ENCODE measurements around the gene SPRYD3.

The SPRYD3 gene

DNA sequence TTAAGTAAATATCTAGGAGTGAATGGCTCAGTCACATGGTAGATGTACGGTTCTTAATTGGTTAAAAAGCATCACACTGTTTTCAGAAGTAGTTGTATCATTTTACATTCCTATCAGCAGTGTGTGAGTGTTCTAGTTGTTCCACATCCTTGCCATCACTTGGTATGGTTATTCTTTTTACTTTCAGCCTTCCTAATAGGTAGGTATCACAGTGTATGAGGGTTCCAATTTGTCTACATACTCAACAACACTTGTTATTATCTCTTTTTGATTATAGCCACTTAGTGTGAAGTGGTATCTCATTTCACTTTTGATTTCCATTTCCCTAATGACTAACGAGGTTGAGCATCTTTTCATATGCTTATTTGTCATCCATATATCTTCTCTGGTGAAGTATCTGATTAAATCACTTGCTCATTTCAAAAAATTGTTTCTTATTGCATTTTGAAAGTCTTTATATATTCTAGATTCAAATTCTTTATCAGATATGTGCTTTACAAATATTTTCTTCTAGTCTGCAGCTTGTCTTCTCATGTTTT lies 3.5 kb upstream of the SPRYD3 start:
- no peak for DNase-seq (ENCODE audit: low read depth in 2 of 2, low spot score in 1 of 2)

DNA sequence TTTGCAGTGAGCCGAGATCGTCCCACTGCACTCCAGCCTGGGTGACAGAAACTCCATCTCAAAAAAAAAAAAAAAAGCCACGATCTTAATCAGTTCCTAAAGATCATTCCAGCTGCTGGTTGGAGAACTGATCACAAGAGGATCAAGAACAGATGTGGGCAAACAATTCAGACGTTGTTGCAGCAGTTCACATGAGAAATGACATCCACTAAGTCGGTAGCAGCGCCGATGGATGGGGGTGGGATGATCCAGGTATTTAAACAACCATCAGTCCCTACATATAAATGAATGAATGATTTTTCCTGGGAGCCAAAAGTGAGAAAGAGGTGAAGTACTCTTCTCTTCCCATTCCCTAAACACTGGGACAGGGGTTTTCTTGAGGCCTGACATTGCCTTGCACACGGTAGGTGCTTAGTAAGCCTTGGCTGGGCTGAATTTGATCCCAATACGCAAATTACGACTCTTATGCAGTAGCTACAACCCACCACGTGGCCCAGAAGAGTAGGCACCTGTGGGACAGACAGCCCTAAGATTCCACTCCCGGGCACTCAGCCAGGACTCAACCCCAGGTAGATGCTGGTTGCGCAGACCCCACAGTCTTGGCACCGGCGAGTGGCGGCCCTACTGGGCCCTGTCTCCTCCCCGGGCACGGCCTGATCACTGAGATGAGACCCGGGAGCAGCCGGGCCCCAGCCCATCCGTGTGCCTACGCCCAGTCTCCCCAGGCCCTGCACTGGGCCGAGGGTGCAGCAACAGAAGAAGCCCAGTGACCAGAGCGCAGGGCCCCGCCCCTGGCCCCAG lies 565 bp downstream of the SPRYD3 start:
- DNase-seq (ENCODE audit: low read depth in 2 of 2, low spot score in 1 of 2), result no peak

DNA sequence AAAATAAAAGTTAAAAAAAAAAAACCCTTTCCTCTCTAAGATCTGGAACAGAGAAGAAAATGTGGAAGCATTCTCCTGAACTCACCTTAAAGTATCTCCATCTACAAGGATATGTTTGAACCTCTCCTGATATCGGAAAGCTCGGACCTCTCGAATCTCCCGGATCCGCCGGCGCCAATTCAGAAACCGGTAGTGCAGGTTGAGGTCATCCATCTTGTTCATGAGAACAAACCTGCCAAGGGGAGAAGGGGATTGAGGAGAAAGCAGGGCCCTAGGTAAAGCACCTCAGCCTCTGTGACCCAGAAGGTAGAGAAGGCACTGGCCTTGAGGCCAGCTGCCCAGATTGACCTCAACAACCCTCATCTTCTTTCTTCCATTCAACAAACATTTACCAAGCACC lies 2.2 kb downstream of the SPRYD3 start:
- no peak for DNase-seq (ENCODE audit: low read depth in 2 of 2, low spot score in 1 of 2)

DNA sequence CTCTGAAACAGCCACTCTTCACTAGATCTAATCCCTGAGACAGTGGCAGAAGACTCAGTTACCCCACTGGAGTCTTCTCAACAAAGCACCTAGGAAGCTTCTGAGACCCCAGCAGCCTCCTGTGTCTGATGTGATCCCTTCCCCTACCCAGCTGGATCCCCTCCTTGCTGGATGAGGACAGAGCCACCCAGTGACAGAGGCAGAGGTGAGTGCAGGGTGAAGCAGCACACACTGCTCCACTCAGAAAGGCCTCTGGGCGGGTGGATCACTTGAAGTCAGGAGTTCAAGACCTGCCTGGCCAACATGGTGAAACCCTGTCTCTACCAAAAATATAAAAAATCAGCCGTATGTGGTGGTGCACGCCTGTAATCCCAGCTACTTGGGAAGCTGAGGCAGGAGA lies 2.7 kb downstream of the SPRYD3 start:
- DNase-seq (ENCODE audit: low read depth in 2 of 2, low spot score in 1 of 2), result no peak

DNA sequence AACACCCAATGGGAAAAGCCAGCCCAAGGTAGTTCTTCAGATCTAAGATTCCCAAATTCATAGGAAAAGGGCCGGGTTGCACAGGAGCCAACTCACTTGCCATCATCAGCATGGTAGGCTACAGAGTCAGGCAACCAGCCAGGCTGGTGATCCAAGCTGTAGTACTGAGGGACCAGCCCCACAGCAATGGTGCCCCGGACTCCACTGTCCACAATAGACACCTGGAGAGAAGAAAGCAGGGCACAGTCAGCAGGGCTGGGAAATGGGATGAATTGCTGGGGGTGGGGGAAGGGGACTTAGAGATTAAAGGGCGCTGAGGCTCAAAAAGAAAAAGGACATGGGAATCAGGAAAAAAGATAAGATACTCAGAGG lies 4.2 kb downstream of the SPRYD3 start:
- DNase-seq (ENCODE audit: low read depth in 2 of 2, low spot score in 1 of 2), result no peak

DNA sequence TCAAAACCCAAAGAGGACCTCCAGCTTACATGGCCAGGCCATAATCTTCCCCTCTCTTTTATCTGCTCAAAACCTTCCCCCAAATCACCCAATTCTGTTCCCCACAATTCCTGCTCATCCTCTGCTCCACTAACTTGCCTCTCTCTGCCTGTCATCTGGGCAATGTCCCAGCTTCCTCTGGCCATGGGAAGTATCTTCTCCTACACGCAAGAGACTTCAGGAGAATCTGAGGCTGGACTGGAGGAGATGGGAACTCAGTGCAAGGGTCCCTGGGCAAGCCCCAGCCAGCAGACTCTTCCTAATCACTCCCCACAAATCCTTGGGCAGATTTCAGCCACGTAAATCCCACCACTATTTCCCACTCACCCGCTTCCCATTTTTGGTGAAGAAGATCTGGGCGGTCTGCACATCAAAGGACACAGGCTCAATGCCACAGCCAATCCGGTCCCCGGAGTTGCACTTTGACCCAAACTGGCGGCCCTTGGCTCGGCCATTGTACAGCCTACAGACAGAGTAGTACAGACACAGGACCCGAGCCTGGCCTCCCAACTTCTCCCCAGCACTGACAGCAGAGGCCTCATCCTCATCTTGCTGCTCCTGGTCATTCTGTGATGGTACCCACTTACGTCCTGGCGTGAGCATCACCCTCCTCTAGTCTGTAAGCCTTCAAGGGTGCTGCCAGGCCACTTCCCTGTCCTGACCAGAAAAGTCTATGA lies 4.7 kb downstream of the SPRYD3 start:
- DNase-seq (ENCODE audit: low read depth in 2 of 2, low spot score in 1 of 2), result no peak

DNA sequence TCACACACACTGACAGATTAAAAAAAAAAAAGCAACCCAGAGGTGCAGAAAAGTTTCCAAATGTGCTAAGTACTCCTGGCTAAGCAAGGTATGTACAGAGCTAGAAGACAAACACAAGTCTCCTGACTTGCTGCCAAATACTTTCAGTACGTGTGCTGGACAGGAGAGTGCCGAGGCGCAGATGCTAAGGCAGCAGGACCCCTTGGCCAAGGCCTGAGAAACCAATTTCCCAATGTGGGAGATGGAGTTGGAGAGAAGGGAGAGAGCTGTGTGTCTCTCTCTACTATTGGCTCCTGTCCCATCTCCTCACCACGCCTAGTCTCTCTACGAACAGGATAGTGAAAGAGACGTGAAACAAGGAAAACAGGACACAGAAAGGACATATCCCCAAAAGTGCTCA lies 5.3 kb downstream of the SPRYD3 start:
- DNase-seq (ENCODE audit: low read depth in 2 of 2, low spot score in 1 of 2), result no peak

DNA sequence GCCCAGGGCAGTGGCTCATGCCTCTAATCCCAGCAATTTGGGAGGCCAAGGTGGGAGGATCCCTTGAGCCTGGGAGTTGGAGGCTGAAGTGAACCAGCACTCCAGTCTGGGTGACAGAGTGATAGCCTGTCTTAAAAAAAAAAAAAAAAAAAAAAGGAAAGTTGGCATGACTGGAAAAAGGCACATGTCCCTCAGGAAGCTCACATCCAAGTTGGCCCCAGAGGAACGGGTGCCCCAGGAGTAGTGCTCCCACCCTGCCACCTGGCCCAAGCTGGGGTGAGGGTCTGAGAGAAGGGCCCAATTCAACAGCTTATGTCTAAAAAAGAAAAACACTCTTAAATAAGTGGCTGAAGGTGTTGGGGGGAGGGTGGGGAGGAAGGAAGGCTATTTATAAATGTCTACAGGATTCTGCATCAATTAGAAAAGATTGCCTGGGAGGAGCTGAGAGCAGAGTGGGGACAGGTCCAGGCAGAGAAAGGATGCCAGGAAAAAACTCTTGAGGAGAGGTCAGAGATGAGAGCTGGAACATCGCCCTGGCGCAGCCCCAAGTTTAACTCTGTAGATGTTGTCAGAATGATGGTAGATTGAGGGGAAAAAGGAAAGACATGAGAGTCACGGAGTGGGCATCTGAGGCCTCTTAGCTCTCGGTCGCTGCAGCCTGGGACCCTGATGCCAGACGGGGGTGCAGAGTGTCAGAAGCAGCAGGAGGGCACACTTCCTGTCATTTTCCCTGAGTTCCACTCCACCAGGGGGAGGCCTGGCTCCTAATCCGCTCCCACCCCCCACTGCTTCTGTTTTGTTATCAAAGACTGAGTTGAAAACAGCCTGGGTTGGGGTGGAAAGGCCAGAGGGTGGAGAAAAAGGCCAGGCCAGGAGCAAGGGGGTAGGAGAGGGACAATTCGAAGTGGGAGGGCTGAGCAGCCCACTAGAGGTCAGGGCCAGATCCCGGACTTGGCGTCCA lies 7.3 kb downstream of the SPRYD3 start:
- no peak for DNase-seq (ENCODE audit: low read depth in 2 of 2, low spot score in 1 of 2)

DNA sequence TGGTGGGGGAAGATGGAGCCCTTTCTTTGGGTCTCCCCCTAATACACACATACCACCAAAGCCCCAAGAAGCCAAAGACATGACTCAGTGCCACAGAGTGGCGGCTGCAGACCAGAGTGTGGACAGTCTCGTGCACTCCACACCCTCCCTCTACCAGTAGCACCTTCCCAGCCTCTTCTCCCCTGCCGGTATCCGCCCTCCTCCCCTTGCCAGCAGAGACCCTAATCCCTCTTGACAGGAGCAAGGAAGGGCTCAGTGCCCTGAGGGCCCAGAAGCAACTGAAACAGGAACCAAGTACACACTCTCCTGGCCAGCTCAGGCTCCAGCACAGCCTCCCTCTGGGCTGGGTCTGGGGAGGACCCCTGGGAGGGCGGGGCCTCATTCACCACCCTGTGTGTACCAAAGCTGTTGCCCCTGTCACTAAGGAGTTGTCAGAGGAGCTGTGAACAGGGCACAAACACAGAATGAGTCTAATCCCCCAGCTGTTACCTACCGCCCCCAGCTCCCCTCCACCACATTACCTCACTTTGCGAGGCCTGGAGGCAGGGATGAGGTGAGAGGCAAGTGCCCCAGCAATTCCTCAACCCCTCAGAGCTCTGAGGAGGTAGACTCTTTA lies 8.2 kb downstream of the SPRYD3 start:
- no peak for DNase-seq (ENCODE audit: low read depth in 2 of 2, low spot score in 1 of 2)

DNA sequence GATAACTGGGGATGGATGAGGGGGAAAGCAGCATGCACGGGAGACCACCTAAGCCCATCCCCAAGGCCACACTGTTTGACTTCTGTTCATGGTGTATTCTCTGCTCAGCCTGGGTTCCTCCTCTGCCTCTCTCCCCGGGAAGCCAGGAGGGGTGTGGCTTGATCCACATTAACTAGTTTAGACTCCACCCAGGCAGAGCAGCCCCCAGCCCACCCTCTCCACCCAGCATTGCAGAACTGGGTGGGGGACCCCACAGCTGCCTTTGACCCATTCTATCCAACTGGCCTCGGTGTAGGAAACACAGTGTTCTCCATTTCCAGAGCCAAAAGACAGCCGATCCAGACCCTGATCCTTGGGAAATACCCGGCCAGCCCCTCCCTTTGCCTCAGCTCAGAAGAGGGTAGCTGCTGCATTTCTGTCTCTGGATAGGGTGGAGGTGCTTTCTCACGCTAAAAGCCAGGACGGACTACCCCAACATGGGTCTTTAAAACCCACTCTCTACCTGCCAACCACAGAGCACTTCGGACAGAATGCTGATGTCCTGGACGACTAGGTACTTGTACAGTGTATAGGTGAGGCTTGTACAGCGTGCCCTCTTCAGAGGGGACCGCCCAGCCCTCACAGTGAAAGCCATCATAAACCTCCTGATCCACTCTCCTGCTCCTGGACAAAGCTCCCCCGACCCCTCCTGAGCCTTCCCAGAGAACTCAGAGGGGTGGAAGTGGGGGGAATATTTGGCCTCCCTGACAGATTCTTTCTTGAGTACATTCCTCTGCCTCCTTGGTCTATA lies 9.4 kb downstream of the SPRYD3 start:
- DNase-seq (ENCODE audit: low read depth in 2 of 2, low spot score in 1 of 2), result no peak

DNA sequence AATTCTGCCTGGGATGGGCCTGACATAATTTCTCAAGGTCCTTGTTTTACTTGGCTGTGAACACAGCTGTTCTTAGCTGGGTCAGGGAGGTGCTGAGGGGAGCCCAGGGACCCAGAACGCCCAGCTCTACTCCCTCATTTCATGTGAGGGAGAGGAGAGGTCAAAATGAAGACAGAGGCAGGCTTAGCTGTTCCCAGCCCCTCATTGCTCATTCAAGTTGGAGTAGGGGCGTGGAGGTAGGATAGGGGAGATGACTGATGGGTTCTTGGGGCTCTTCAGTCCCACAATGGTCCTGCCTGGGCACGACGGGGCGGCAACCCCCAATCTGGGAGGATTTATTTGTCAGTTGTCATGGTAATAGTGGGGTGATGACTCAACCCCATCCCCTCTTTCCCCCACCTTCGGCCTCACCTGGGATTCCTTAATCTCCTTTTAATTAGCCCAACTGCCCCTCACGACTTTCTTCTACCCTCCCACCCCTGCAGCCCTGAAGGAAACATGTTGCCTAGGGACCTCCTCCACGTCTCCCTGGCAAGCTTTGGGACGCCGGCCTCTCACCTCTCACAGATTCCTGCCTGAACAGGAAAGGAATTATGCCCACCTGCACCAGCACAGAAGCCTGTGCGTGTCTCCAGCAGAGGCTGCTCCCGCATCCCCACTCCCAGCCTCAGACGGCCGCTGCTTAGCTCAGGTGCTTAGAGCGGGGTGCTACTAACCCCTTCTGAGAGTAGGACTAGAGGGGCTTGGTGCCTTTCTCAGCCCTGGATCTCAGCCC lies 10.2 kb downstream of the SPRYD3 start:
- no peak for DNase-seq (ENCODE audit: low read depth in 2 of 2, low spot score in 1 of 2)

DNA sequence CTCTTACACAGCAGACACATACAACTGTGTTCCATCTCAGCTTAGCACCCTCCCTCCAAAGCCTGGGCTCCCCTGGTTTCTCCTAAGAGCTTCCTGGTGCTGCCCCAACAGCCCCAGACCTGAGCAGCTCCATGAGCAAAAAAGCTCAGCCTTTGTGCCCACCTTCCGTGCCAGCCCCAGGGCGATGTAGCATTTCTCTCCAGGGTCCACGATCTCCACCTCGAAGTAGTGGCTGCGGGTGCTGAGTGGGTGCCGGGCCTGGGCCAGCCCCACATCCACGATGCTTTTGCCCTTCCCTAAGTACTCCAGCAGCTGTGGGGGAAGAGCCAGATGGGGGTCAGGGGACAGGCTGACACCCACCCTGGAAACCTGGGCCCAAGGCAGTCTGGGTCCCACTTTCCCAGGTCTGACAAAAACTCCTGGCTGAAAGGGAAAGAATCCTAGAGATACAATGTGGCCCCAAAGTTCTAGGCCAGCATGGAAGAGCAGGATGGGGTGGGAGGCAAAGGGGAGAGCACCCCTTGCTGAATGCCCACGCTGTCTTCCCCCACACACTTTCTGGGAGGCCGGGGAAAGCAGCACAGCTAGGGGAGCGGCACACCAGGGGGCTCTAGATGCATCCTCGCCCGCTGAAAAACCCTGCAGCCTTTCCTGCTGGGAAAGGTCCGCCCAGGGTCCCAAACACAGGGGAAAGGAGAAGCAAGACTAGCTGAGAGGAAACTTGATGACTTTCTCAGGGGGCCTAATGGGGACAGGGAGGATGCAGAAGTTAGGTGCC lies 11.0 kb downstream of the SPRYD3 start:
- no peak for DNase-seq (ENCODE audit: low read depth in 2 of 2, low spot score in 1 of 2)

DNA sequence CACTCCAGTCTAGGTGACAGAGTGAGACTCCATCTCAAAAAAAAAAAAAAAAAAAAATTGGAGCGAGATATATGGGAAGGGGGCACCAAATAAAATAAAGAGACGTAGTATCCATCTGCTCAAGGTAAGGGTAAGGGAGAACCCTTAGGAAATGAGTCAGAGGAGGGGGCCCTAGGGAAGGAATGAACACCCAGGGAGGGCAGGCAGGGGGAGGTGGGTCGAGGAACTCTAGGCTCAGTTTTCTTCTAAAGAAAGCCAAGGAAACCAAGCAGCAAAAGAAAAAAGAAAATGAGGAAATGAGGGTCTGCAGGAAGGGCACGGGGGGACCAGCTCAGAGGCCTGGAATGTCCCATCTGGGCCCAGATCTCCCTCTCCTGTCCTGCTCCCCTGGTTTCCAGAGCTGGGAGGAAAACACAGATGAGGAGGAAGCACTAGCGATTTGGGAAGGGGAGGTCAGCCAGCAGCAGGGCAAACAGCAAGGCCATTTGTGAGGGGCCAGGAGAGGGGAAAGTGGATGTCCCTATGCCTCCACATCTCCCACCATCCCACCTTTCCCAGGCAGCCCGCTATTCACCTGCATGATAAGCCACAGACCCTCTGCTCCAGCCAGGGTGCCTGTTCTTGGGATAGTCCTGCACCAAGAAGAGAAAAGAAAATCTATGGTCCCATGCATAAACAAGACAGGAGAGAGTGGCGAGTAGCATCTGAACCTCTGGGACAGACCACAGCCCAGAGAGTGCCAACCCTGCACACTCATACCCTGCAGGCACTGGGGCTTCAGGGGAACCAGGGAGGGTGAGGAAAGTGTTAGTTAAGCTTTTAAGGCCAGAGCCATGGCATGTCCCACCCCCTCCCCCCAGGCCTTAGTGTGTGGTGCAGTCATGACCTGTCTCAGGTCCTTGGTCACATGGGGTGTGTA lies 11.9 kb downstream of the SPRYD3 start:
- no peak for DNase-seq (ENCODE audit: low read depth in 2 of 2, low spot score in 1 of 2)

DNA sequence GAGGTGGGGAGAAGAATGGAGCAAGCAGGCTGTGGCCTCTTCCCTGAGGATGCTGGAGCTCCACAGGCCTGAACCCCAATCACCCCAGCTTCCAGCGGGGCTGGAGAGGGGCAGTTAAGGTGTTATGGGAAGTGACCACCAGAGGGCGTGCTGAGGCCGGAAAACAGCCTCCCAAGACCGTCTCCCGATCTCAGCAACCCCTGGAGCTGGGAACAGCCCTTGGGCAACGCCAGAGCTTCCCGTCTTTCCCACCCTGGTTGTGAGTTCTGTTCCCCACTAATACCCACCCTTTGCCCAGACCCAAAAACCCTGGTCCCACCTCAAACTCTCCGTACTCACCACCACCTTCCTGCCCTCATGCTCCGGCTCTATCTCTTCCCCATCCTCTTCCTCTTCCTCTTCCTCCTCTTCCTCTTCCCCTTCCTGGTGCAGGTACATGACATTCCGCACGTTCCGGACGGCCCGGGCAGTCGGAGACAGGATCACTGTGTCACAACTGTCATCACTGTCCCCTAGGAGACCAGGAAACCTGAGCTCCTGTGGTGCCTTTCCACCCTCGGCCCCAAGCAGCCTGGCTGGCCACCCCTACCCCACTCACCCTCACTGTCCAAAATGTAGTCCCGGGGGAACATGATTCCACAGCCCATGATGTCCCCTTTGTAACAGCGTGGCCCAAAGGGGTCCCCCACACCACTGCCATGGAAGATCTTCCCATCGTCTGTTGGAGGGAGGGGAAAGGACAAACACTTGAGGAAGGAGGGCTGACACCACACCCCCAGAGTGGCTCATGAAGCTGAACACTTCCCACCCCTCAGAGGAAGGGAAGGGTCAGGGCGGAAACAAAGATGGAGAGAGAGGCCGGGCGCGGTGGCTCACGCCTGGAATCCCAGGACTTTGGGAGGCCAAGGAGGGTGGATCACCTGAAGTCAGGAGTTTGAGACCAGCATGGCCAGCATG lies 12.9 kb downstream of the SPRYD3 start:
- DNase-seq (ENCODE audit: low read depth in 2 of 2, low spot score in 1 of 2), result peak in 1 of 2 donors; percentile 45

DNA sequence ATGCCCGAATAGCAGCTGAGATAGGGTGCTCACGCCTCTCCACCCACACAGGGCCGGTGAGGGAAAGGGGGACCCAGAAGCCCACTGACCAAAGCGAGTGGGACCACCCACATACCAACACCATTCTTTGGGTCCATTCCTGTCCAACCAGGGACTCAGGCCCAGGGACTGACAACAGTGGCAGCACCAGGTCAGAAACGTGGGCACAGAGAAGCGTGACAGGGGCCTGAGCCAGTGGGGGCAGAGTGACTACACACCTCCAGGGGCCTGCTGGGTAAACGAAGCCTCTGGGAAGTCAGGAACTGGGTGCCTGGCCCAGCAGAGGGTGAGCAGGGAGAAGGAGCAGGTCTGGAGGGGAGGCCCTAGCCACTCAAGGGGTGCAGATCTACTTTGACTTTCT lies 13.7 kb downstream of the SPRYD3 start:
- DNase-seq (ENCODE audit: low read depth in 2 of 2, low spot score in 1 of 2), result no peak

Measured in stimulated activated CD8-positive, alpha-beta memory T cell treated with anti-CD3 and anti-CD28 coated beads, Interleukin-4, amount 100 ng/mL, for 1 hour (primary cell).